KOPT-K1 (cell line): Measurements from ENCODE around the gene WDR33.
A peak's percentile ranks its signal among the peaks of the same experiment; 100 is the strongest.

Experiments used
- H3K27ac ChIP-seq: fragments of 200-600 bp; sonication (generic); 2 replicates; pipeline ENCODE4 v1.5.1; 2016; ENCODE audit warnings: antibody characterized with exemption, mild to moderate bottlenecking, low read depth, low read length; ENCODE audit not compliant: poor library complexity, severe bottlenecking
- H3K36me3 ChIP-seq: fragments of 200-600 bp; sonication (generic); 2 replicates; pipeline ENCODE4 v1.5.1; 2017; ENCODE audit warnings: antibody characterized with exemption, mild to moderate bottlenecking, low read length, moderate library complexity; ENCODE audit not compliant: insufficient read depth
- H3K9me3 ChIP-seq: fragments of 200-600 bp; sonication (generic); 2 replicates; pipeline ENCODE4 v1.5.1; 2017; ENCODE audit warnings: antibody characterized with exemption, low read length, mild to moderate bottlenecking; ENCODE audit not compliant: insufficient read depth, poor library complexity, severe bottlenecking

Gene WDR33

DNA sequence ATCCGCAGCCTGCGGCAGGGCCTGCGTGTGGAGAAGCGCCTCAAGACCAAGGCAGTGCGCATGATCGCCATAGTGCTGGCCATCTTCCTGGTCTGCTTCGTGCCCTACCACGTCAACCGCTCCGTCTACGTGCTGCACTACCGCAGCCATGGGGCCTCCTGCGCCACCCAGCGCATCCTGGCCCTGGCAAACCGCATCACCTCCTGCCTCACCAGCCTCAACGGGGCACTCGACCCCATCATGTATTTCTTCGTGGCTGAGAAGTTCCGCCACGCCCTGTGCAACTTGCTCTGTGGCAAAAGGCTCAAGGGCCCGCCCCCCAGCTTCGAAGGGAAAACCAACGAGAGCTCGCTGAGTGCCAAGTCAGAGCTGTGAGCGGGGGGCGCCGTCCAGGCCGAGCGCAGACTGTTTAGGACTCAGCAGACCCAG, 159.6 kb downstream of the WDR33 start:
- Histone ChIP-seq H3K27ac (peak overlapping the region; percentile 56), H3K36me3 (no peaks in the 10 kb centered on the region), H3K9me3 (no peaks in the 10 kb centered on the region)
